Occipital lobe (tissue), 2 donors: ENCODE data around the gene E2F7. TPM values are rescaled to one million over a fixed set of nuclear protein-coding genes. Genes with fewer than 3 reads are reported as not detected.
A peak's percentile ranks its signal among the peaks of the same experiment; 100 is the strongest.

ENCODE experiments used
- DNase-seq: peaks from one replicate; lab custom pipeline; 2025; lab: John Stamatoyannopoulos, UW
- total RNA-seq: library from RNA; depleted of rRNA; stranded (reverse); fragments of >200 nt; gene quantifications from one replicate; pipeline ENCODE4 v1.2.3, GENCODE V29; 2014

The E2F7 gene
- total RNA-seq, 1 donor from 2014 or later, result 1.4 TPM

- no peak for DNase-seq
Measured at GRCh38 chr12:77062846-77063461, 2.4 kb downstream of the E2F7 start.

DNA sequence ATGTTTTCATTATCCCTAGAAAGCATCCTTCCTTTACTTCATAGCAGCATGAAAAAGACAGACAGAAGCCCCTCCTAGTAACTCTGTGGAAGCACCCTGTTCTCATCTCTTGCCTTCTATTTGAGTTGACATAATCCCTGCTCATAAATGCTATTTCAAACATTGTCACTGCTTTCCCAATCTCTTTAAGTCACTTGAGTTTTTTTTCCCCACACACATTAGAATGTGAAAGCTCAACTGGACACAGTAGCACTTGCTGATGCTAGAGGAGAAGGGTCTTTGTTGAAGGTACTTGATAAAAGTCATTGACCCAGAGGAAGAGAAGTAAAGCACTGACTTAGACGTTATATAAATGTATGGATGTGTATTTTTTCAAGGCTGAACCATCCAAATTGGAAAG is 3.0 kb downstream of the E2F7 start:
- DNase-seq, result no peak

GRCh38 chr12:77060883-77061240 is 4.5 kb downstream of the E2F7 start:
- no peak for DNase-seq

DNA sequence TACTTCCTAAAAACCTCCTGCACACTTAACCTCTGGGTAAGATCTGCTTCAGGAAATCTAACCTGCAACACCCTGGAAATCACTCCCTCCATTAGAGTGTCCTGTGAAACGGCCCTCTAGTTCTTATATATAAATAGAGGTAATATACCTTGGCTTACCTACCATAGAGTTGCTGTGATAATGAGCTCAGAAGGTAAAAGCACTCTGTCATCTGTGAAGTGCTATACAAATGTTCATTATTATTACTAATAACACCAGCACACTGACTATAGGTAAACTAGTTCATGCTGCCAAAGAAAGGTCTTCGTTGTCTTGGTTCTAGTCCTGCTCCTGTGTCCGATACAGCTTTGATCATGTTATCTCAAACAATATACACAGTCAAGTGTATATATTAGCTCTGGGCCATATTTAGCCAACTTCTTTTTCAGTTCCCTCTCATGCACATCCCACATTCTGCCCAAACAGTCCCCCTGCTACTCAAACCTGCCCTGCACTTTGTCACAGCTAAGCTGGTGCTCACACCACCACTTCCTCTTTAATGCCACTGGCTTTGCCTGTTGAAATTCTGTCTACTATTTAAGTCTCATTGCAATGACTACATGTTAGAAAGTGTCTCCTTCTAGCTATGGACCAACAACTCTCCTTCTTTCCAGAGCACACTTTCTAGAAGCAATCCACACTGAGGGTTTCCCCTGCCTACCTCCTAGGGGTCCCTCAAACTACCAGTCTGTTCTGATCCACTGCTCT is 5.1 kb downstream of the E2F7 start:
- DNase-seq, result no peak

GRCh38 chr12:77058740-77059139 is 6.6 kb downstream of the E2F7 start:
- no peak for DNase-seq

DNA sequence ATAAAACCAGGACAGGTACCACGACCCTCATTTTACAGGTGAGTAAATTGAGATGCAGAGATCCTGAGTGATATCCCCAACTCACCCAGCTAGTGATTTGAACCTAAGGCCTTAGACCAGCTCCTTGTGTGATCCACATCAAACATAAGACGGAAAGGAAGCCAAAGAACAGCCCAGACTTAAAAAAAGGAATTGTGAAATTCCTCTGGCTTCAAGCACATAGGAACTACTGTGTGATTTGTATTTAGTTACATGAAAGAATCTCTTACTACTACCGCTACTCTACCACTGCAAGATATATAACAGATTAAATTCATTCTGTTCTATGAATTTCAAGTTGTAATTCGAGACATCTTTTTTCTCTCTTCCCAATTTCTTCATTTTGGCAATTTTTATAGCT is 10.5 kb downstream of the E2F7 start:
- DNase-seq, result no peak

DNA sequence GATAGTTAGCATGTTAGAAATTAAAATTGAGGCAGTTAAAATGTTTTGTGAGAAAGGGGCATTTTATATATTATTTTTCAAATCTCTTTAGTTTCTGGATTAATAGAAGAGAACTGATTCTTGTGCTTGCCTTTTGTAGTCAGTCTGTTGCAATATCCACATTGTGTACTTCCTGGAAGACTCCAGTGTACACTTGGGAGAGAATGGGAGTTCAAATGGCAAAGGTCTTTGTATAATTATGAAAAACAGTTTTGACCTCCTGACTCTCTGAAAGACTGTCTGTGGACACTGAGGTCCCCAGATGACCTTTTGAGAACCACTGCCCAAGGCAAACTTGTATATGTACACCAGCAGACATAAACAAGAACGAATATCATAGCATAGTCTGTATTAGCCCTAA is 12.1 kb downstream of the E2F7 start:
- DNase-seq, result no peak

DNA sequence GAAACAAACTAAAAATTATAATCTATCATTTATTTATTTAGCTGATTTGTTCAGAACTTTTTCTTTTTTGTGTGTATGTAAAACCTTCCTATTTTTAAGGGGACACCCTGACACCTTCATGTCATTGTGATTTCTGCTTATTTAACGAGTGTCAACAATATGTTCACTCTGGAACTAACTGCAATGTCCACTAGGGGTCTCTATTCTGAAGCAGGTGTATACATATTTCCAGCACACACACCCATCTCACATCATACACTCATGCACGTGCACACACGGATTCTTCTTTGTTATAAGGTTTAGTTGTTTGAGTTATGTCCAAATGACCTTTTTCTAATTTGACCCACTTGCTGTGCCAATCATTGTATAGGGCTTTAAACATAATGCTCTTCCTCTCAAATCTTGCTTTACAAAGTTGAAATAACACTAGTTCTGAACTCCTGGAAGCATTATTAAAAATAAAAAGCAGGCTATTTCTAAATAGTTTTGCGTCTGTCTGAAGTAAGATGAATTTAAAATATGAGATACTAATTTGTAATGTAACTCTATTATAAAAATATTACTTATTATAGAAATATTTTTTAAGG is 15.5 kb downstream of the E2F7 start:
- no peak for DNase-seq

GRCh38 chr12:77047341-77048109 is 17.8 kb downstream of the E2F7 start:
- no peak for DNase-seq

GRCh38 chr12:77046468-77046867 is 18.9 kb downstream of the E2F7 start:
- DNase-seq, result no peak

DNA sequence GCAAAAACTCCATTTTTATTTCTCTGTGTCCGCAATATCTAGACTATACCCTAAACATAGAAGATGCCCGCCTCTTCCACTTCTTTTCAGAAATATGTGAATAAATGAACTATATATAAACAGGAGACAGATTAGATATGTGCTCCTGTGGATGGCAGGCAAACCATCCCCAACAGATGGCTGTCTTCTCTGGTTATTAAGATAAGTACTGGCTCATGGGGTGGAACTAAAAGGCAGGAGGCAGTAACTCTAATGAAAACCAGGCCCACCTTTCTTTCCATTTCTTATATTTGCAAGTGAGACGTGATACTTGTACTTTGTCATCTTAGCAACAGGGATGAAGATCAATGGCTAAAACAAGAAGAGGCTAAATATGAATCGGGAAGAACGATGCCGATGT is 20.2 kb downstream of the E2F7 start:
- no peak for DNase-seq

- no peak for DNase-seq
Measured at GRCh38 chr12:77044721-77045120, 20.6 kb downstream of the E2F7 start.

DNA sequence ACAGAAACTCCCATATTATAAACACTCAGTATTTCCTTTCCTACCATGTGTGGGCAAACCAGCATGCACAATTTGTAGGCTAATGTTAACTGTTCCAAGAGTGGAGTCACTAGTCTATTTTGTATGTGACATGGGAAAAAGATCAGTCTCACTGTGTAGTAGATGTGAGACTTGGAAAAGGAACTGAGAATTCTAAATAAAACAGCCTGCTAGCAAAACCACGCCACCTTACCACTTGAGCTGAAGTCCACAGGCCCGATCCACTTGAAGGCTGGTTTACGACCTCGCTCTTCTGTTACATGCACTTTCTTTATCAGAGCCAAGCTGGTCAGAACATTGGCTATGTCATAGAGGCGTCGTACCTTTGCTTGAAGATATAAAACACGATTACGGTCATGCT is 22.5 kb downstream of the E2F7 start:
- no peak for DNase-seq

- DNase-seq, result no peak
Measured at GRCh38 chr12:77040231-77040630, 25.1 kb downstream of the E2F7 start.

DNA sequence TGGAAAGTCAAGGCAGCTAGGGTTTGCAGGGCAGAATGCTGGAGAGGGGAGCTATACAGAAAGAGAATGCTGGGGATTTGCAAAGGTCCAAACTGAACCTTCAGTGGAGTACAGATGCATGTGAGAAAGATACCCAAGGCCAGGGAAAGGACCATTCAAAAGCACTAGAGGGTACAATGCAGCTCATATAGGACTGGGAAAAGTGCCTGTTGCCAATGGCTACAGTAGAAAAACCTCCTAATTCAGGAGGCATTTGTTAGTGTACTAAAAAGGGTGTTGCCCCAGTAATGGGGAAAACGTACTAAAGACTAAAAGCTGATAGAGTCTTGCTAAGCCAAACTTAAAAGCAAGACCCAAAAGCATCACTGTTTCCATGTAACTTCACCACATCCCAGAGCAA is 30.1 kb downstream of the E2F7 start:
- no peak for DNase-seq

DNA sequence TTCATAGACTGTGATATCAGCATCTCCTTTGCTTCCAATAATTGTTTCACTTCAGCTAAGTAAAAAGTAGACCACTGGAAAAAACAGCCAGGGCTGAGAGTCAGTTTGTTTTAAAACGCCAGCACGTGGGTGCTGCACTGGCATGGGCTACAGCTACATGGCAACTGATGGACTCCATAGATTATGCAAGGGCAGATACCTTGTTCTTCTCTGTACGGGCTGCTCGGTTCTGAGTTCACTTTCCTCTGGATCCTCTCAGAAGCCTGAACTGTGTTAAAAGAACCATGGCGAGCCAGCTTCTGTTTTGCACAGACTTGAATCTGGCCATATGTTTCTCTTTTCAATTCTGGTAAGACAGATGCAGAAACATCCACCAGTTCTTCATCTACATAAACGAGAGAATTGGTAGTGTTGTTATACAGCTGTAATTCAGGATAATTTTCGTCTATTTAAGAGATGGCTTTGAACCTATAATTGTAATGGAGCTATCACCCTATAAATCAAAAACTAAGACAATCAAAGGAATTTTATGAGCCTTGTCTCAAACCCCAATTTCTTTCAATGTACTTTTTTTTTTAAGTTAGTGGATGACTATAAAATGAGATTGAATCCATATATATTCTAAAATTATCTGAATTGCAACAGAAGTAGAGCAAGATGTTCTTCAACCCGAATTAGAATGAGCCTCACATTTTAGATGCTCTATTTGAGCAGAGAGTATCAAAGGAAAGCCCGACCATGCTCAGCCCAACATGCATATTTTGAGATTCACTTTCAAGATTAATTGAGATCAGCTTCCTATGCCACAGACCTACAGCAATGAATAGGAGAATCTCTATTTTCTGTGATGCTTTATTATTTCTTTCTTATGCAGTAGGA is 31.5 kb downstream of the E2F7 start:
- peak; percentile 41 for DNase-seq

GRCh38 chr12:77032406-77032805 is 33.0 kb downstream of the E2F7 start:
- DNase-seq, result no peak

- DNase-seq, result peak; percentile 12
Measured at GRCh38 chr12:77031745-77032144, 33.6 kb downstream of the E2F7 start.

- no peak for DNase-seq
Measured at GRCh38 chr12:77025782-77026314, 39.5 kb downstream of the E2F7 start.

DNA sequence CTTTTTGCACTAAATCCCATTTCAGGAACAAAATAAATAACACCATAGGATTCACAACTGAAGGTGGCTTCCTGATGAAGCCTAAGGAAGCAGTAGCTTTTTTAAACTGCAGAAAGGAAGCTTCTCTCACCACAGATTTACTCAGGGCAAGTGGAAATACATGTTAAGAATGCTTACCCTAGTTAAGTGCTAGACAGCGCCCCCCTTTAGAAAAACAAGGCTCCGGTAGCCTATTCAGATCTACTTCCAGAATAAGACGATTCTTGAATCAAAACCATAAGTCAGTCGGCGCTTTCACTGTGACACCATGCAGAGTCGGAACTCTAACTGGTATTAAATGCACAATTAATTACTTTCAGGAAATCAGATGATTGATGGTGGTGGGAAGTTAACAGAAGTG is 41.9 kb downstream of the E2F7 start:
- DNase-seq, result no peak

DNA sequence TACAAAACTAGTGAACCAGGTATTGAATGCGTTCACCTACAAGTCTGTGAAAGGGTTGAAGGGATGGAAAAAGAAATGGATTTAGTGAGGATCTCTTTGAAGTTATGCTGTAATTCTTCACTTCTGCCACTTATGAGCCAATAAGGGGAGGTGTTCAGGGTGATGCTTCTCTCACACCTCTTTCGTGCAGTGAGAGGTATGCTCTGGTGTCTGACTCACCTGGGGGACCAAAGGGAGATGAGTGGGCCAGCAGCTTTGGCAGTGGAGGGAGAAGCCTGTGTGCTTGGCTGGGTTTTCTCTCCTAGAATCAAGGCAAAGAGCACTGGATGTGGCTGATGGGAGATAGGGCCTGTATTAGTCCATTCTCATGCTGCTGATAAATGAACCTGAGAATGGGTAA is 45.4 kb downstream of the E2F7 start:
- no peak for DNase-seq
